ENCODE measurements around the gene ZNF280A.

- TF ChIP-seq, protein P1, sequence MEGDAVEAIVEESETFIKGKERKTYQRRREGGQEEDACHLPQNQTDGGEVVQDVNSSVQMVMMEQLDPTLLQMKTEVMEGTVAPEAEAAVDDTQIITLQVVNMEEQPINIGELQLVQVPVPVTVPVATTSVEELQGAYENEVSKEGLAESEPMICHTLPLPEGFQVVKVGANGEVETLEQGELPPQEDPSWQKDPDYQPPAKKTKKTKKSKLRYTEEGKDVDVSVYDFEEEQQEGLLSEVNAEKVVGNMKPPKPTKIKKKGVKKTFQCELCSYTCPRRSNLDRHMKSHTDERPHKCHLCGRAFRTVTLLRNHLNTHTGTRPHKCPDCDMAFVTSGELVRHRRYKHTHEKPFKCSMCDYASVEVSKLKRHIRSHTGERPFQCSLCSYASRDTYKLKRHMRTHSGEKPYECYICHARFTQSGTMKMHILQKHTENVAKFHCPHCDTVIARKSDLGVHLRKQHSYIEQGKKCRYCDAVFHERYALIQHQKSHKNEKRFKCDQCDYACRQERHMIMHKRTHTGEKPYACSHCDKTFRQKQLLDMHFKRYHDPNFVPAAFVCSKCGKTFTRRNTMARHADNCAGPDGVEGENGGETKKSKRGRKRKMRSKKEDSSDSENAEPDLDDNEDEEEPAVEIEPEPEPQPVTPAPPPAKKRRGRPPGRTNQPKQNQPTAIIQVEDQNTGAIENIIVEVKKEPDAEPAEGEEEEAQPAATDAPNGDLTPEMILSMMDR (IDR thresholded peaks at IDR 0.05; ENCODE audit: insufficient read depth, low read length): no peak
- no peak for TF ChIP-seq POLR2AphosphoS5 (IDR thresholded peaks at IDR 0.05; ENCODE audit: low read depth)
These were observed 11.9 kb upstream of the ZNF280A start for GRCh38 chr22:22531770-22532546.

Data from HL-60 (cell line).